Stimulated activated CD8-positive, alpha-beta memory T cell treated with anti-CD3 and anti-CD28 coated beads, Interleukin-12 subunit alpha, Interleukin-12 subunit beta, amount 100 ng/mL, for 1 hour (primary cell): ENCODE data around the gene PLA2G4F.

Experiments
- DNase-seq: peaks from one replicate; pipeline ENCODE4 v3.0.0-alpha.2; 2020; ENCODE audit warnings: low read depth

The PLA2G4F gene, protein sequence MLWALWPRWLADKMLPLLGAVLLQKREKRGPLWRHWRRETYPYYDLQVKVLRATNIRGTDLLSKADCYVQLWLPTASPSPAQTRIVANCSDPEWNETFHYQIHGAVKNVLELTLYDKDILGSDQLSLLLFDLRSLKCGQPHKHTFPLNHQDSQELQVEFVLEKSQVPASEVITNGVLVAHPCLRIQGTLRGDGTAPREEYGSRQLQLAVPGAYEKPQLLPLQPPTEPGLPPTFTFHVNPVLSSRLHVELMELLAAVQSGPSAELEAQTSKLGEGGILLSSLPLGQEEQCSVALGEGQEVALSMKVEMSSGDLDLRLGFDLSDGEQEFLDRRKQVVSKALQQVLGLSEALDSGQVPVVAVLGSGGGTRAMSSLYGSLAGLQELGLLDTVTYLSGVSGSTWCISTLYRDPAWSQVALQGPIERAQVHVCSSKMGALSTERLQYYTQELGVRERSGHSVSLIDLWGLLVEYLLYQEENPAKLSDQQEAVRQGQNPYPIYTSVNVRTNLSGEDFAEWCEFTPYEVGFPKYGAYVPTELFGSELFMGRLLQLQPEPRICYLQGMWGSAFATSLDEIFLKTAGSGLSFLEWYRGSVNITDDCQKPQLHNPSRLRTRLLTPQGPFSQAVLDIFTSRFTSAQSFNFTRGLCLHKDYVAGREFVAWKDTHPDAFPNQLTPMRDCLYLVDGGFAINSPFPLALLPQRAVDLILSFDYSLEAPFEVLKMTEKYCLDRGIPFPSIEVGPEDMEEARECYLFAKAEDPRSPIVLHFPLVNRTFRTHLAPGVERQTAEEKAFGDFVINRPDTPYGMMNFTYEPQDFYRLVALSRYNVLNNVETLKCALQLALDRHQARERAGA

GRCh38 chr15:42156243-42156922 lies at the start of gene PLA2G4F:
TSS of gene PLA2G4F (minus strand) at chr15:42156636. CDS start at chr15:42156549, 87 bp downstream.
- DNase-seq: no peak

GRCh38 chr15:42203891-42204290 lies 47.5 kb upstream of the PLA2G4F start:
- no peak for DNase-seq

DNA sequence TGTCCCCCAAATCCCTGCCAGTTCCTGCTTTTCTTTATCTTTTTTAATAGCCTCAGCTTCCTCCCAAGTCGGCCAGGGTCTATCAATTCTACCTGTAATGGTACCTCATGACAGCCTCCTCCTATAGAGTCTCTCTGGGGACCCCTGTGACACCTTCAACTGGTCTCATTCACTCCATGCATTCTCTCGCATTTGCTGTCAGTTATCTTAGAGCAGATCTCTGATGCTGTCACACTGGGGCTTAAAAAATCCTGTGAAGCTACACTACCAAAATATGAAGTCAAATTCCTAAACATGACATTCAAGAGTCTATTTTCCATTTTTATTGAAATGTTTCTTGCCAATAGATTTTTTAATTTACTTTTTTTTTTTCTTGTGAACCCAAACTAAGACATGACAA lies 46.2 kb upstream of the PLA2G4F start:
- DNase-seq: no peak

GRCh38 chr15:42201801-42202200 lies 45.4 kb upstream of the PLA2G4F start:
- no peak for DNase-seq

- DNase-seq: no peak
Observed at GRCh38 chr15:42199126-42199525, 42.7 kb upstream of the PLA2G4F start.

- DNase-seq: no peak
Observed at GRCh38 chr15:42198516-42198915, 42.1 kb upstream of the PLA2G4F start.

- no peak for DNase-seq
Observed at GRCh38 chr15:42194513-42194912, 38.1 kb upstream of the PLA2G4F start.

- DNase-seq: no peak
Observed at GRCh38 chr15:42193383-42193782, 36.9 kb upstream of the PLA2G4F start.

DNA sequence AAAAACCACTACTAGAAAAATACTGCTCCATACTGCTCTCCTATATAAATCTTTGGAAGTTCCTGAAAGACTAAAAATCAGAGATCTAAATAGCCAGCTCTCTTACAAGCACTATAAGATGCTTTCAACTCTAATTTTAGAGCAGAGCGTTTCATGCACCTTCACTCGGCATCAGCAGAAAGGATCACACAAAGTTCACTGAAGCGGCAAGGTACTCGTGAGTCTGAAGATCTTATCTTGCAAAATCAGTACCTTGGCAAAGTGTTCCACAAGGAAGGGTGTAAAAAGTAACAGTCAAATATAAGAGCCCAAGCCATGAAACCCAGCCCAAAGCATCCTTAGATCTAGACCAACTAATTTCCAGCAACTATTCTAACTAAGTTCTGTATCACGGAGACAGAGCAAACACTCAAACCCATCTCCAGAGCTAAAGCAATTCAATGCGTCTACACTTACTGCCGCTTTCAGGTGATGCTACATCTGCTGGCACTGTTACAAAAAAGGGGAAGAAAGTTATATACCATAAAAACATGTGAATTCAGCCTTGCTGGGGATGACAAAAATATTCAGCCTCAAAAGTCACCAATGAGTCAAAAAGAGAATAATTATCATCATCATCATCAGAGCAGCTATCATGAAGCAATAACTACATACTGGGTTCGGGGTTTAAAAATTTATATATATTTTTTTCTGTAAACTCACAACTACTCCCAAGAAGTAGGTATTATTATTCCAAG lies 35.3 kb upstream of the PLA2G4F start:
- DNase-seq: no peak

GRCh38 chr15:42190370-42190769 lies 33.9 kb upstream of the PLA2G4F start:
- DNase-seq: no peak

- no peak for DNase-seq
Observed at GRCh38 chr15:42185801-42186200, 29.4 kb upstream of the PLA2G4F start.

DNA sequence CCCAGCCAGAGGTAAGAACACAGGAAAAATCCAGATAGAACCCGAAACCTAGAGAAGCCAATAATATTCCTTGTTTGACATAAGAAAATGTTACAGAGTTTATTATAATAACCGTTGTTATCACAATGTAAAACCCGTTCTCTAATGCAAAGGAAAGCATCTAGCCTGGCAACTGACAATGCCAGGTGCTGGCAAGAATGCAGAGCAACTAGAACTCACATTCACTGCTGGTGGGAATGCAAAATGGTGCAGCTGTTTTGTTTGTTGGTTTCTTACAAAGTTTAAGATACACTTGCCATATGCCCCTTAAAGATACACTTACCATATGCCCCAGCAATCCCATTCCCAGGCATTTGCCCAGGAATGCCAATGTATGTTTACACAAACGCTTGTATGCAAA lies 28.3 kb upstream of the PLA2G4F start:
- no peak for DNase-seq

GRCh38 chr15:42184296-42184695 lies 27.9 kb upstream of the PLA2G4F start:
- no peak for DNase-seq

DNA sequence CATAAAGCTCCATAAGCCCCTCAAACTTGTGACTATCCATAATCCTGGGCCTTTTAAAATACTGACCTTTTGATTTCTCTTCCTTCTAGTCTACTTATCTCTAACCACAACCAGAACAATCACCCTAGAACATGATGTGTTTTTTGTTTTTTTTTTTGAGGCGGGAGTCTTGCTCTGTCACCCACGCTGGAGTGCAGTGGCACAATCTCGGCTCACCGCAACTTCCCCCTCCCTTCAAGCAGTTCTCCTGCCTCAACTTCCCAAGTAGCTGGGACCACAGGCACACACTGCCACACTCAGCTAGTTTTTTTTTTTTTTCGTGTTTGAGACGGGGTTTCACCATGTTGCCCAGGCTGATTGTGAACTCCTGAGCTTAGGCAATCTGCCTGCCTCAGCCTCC lies 26.5 kb upstream of the PLA2G4F start:
- no peak for DNase-seq

DNA sequence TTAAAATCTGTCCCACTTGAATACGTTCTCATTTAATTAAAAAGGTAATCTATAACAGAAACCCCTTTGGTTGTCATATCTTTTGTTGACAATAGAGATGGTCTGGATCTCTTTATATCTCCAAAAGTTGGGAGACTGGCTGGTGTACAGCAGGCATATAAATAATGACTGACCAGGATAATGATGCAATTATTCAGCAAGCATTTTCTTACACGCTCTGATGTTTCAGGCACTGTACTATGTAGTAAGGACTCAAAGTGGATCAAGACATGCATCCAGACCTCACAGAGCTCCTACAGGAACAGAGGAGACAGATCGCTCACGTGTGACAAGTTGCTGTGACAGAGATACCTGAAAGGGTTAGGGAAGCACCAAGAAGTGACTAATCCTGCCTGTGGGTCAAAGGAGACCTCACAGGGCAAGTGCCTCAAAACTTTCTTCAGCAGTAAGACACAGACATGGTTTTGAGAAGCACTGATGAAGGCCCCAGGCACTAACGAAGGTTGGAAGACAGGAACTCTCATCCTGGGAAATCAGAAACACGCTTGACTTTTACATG lies 26.0 kb upstream of the PLA2G4F start:
- no peak for DNase-seq

DNA sequence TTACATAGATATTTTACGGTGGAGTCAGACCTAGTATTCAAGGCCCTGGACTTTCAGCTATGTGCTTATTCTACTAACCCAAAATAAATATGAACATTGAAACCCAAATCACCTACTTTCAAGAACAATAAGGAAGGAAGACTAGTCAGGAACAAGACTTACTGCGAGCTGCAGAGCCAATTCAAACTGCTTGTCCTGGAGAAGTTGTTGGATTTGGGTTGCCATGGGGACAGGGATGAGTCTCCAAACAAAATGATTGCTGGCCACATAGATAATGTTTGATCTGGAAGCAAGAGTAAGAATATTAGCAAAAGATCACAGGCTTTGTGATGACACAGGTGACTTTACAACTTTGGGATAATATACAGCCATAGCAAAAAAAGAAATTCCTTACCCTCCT lies 21.6 kb upstream of the PLA2G4F start:
- no peak for DNase-seq

GRCh38 chr15:42175671-42176070 lies 19.2 kb upstream of the PLA2G4F start:
- no peak for DNase-seq

DNA sequence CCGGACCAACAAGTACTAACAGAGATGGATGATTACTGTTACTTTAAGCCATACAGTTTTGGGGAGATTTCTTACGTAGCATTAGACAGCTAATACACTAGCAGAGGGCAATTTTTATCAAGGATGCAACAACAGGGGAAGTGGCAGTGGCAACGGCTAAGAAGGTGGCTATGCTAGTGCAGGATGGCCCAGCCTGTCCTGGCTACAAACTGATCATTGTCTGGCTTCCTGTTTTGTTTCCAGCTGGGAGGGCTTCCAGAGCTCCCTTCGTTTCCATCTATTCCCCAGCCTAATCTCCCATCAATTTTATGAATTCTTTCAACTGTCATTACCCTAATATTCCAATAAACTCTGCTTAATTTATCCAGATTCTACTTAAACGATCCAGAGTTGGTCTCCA lies 16.0 kb upstream of the PLA2G4F start:
- DNase-seq: no peak

GRCh38 chr15:42171795-42172194 lies 15.4 kb upstream of the PLA2G4F start:
- no peak for DNase-seq

DNA sequence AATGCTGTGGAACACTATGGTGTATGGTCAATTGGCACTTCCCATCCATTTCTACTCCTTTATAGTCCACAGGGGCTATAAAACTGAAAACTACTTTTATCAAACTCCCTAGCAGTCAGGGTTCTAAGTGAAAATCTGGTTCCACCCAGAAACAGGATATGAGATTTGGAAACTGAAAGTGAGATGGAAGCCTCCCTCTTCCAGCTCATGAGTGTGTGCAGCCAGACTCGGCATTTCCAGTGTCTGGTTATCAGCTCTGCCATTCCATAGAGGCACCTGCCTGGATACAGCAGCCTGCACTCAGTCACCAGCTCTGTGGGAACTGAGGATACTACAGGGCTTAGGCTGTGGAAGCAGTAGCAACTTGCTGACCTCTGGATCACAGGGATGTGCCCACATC lies 14.7 kb upstream of the PLA2G4F start:
- no peak for DNase-seq

GRCh38 chr15:42166225-42166940 lies 9.9 kb upstream of the PLA2G4F start:
- DNase-seq: no peak
